T-helper 2 cell treated with Interferon-gamma antibody and Interleukin-4, amounts not matched to agents 100 ng/mL and 5 ng/mL, for 36 hours (primary cell): ENCODE data around the gene ARL15. TPM values are rescaled to one million over a fixed set of nuclear protein-coding genes. Genes with fewer than 3 reads are reported as not detected.

Source experiments
- intact Hi-C: fragments of 100-400 bp; cut with micrococcal nuclease; formaldehyde crosslinking; loops from one replicate; pipeline ENCODE4 v1.15.1; 2023
- total RNA-seq: library from RNA; stranded (reverse); gene quantifications from 2 replicates; pipeline ENCODE4 v1.2.3, GENCODE V29; 2022

The ARL15 gene
- total RNA-seq, 1 donor from 2014 or later, result 11.7 TPM

DNA sequence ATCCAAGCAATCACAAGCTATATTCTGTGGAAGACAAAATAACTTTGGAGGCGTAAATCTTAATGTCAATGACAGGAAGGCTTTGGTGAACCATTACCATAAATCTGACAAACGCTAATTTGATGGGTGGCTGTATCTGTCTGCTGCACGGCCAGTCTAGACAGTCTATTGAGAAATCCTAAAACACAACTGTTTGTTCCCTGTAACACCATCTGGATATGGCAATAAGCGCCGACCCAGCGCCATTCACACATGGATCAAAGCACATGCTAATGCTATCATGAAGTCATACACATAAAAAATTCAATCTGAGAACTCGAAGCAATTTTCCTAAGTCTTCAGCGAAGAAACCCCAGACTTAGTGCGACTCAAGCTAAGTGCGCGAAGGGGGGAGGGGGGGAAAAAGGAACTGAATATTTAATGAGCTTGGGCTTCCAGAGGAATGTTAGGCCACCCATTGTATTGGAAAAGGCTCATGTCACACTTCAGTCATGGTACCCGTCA, 95.1 kb downstream of the ARL15 start:
- intact Hi-C loops, result loop anchor here (5.0 to 10.0 kb wide), 2 partner anchors 788 to 950 kb away; no protein-coding TSS in a partner anchor

DNA sequence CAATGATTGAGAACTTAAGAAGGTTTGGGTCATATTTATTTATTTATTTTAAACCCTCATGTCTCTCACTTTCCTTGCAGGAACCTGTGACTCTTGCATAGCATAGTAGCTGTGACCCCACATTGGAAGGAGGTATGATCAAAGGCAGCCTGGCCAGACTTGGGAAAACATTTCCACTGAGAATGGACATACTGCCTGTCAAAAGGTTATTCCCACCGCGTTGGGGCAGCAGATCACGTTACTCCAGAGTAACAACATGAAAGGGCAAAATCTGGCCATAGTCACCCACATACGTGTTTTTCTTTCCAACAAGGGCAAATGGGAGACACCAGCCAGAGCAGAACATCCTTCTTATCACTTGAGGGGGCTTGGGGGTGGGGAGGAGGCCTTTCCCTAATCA, 95.7 kb downstream of the ARL15 start:
- intact Hi-C loops, result loop anchor here (5.0 to 10.0 kb wide), 2 partner anchors 787 to 950 kb away; no protein-coding TSS in a partner anchor

DNA sequence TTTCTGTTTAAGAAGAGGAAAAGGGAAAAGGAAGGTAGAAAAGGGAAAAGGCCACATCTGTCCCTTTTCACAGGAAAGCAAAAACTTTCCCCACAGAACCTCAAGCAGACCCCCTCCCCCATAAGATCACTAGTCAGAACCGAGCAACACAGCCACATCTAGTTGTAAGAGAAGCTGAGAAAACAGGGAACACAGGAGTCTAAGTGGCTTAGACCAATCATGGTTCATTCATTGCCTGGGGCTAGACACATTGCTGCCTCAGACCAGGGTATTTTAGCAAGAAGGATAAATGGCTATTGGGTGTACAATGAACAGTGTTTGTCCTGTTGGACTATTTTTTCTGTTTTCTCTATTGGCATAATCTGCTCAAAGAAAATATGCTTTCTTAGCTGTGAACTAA, 98.0 kb downstream of the ARL15 start:
- intact Hi-C loops, result loop anchor here (10.0 kb wide), 1 partner anchor 948 kb away; no protein-coding TSS in a partner anchor

DNA sequence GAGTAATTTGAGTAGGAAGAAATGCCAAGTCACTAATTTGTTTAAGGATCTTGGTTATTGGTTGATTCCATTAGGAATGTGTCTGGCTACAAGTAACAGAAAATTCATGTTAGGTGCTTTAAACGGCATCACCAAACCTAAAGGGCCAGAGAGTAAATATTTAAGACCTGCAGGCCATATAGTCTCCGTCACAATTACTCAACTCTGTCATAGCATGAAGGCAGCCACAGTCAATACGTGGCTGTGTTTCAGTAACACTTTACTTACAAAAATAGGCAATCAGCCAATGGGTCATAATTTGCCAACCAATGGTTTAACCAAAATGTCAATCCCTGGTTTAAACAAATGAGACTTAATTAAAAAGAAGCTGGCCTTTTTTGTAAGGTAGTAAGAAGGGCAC, 98.5 kb downstream of the ARL15 start:
- intact Hi-C loops, result loop anchor here (10.0 kb wide), 1 partner anchor 947 kb away; no protein-coding TSS in a partner anchor

DNA sequence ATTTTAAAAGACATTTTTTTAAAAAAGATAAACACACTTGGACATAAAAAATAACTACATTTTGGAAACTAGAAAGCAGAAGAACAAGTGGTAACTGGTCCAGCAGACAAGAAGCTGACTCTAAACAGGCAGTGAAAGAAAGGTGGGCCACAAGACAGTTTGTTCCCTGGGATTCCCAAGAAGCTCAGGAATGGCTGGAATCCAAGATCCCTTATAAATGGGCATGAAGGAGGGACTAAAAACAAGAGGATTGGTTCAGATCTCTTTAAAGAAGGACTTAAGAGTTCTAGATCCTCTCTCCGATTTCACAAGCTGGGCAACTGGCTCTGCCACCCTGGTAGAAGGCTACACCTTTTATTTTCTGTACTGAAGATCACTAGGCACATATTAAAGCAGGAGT, 102.8 kb downstream of the ARL15 start:
- intact Hi-C loops, result no loop called here

DNA sequence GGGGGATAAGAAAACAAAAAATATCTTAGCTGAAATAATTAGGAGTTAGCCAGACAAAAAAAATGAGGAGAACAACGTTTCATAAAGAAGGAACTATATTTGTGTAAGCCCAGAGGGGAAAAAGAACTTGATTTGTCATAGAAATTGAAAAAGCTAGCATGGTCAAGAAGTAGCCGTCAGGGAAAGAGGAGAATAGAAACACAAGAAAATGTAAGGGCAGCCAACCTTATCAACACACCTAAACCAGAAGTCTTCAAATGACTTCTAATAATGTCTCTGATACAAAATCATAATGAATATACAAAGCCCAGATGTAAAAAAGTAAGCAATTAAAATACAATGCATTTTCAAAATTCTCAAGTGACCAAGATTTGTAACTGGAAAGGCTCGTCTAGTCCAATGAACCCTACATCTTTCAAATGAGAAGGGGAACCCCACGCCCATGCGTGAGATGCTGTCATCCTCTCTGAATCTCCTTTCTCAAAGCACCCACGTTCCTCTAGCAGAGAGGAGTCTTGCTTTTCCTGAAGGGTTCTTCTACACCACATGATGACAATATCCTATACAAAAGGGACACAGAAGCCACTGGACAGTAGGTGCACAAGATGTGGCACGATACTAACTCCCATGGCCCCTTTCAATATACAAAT, 103.7 kb downstream of the ARL15 start:
- intact Hi-C loops, result no loop called here

DNA sequence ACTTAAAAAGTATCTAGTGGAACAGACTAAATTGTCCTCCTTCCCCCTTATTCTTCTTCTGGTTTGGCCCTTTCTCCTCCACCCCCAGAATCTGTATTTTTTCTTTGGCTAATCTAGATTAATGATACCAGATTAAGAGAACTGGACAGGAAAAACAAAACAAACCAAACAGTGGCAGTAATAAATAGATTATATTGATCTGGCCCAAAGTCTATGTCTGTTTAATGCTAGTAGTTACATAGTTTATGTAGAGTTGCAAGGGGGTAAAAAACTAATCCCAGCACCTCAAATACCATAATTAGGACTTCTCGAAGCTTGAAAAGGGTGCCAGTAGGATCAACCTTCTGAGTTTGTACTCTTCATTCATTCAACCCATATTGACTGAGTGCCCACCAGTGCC, 104.5 kb downstream of the ARL15 start:
- intact Hi-C loops, result no loop called here

DNA sequence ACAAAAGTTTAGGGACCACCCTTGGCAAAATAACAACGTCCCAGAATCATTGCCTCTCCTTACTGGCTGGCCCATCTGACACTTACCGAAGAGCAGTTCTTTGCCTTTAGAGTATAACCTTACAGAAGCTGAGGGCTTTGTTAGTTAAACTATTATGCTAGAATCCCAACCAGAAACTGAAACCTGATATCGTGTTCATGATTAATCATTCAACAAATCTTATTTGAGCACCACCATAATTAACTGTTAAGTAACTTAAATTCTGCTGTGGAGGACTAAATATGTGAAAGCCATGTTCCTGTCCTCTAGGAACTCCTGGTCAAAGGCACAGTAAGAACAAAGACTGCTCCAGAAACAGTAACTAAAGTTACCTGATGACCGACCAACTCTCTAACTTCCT, 104.9 kb downstream of the ARL15 start:
- intact Hi-C loops, result no loop called here

DNA sequence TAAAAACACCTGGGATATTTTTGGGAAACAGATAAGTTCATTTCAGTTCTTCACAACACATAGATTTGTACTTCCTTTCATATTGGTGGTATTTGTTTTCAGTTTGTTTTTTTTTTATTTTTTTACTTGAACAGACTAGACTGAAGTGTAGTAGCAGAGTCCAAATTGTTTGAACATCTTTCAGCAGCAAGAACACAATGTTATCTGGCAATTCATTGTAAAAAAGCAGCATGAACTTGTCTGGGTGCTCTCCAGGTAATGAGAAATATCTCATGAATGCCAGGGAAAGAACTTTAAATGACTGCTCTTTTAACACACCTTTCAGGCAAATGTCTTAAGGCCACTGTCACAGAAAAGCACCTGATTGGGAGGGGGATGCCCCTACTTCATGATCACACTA, 113.4 kb downstream of the ARL15 start:
- intact Hi-C loops, result no loop called here

DNA sequence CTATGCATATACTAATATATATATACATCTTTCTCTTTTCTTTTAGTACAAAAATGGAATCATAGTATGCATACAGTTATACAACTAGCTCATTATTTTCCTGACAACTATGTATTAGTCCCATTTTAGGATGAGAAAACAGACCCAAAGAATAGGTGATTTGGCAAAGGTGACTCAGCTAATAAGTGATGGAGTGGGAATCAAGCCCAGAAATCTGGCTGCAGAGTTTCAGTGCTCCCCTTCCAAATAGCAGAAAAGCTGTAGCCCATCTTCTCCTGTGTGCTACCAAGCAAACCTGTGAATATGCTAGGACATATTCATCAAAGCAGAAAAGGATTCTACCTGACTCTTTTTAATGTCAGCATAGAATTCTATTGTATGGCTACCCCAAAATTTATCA, 114.7 kb downstream of the ARL15 start:
- intact Hi-C loops, result no loop called here

DNA sequence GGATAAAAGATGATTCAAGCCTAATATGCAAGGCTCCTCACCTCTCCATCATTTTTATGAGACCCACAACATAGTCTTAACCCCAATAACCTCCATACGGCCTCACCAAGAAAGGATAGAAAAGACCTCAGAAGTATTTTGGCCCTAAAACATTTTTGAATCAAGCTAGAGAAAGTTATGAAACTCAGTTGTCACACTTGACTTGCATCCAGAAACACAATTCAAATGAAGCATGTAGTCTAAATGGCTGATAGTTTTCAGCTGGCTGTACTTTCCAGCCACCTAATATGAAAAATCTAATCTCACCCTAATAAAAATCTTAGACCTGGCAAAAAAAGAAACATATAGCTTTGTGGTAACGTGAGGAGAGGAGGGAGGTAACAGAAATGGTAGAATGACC, 116.1 kb downstream of the ARL15 start:
- intact Hi-C loops, result no loop called here

DNA sequence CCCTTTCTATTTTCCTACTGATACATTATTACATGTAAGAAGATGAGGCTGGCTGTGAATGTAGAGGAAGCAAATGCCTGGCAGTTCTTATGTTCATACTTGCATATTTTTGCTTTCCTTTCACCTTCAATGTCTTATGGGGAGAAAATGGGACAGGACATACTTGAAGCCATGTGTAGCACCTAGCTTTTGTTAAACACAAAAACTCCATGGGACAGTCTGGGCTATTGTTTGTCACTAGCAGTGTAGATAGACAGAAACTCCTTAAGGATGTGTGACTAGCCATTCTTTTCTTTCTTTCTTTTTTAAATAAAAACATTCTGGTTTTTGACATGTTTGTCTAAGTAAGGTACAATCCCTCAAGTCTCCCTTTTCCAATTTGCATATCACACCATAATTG, 122.7 kb downstream of the ARL15 start:
- intact Hi-C loops, result no loop called here

DNA sequence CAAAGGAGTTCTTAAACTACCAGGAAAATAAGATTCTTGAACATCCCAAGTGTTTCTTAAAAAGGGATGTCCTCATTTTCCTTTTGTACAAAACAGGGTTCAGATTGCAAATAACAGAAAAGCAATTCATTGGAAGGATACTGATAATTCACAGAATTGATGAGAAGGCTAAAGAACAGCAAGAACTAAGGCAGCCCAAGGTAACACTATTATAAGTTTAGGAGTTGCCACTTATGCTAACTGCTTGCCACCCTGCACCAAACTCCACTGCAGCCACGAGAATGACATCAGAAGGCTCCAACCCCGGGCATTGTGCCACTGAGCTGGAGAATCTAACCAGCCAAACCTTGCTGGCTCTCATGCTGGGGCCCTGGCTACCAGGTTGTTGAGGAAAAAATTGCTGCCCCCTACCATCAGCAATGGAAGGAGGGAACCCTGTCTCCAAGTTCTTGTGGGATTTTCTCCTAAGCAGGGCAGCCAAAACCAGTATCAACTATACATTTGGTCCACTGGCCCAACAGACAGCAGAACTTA, 123.4 kb downstream of the ARL15 start:
- intact Hi-C loops, result no loop called here

DNA sequence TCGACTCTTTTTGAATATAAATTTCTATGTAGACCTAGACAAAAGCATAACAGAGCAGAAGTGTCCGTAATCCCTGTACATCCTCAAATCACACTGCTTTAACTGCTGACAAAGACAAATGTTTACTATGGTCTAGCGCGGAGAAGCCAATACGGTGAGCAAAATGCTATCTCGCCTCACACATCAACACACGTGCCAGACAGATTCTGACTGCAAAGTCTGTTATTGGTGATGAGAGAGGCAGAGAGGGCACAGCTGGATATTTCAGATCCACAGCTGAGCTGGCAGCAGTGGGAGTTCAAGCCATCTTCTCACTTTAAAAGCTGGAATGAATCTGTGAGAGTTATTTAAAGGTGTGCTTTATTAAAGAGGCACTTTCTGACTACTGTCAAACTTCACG, 124.3 kb downstream of the ARL15 start:
- intact Hi-C loops, result no loop called here

DNA sequence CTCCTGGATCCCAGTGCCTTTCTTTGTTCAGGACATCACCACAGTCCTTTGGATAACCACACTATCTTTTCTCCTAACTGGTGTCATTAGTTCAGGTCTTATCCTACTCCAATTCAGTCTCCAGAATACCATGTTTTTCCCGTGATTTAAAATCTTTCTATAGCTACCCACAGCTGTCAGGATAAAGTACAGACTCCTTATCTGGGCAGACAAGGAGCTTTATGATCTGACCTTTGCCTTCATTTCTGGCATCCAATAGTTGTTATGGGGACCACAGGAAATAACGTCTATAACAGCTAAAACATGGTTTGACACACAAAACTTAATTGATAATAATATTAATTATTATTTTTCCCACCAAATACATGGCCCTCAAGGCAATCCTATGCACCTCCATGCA, 125.6 kb downstream of the ARL15 start:
- intact Hi-C loops, result no loop called here

DNA sequence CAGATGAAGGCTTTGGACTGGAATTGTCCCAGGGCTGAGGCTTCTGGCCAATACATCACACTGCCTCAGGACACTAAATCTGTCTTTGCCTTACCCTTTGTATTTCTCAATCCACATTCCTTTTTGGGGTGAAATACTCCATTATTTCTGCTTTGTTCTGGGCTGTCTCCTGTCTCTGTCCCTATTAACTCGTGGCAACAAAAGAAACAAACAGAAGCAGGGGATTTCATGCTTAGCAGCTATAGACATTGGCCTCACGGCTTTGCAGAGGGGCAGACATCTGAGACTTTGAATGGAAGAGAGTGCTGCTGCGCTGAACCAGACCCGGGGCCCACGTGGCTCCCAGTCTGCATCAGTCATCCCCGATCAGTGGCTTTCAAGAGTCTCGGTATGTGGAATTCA, 129.7 kb downstream of the ARL15 start:
- intact Hi-C loops, result no loop called here

DNA sequence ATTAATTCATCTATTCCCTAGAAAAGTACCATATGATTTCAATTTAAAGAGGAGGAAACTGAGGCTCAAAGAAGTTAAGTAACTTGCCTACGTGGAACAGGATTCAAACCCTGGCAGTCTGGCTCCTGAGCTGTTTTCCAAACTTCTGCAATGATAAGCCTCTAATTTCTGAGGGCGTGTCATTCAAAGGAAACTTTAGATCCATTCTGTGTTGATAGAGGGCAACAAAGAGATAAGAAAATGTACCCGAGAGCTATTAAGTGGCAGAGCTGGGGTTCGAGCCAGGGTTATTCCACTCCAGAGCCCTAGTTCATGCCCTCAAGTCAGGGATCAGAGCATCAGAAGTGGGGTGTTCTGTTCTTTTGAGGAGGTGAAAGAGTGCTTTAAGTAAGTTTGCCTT, 131.4 kb downstream of the ARL15 start:
- intact Hi-C loops, result no loop called here

DNA sequence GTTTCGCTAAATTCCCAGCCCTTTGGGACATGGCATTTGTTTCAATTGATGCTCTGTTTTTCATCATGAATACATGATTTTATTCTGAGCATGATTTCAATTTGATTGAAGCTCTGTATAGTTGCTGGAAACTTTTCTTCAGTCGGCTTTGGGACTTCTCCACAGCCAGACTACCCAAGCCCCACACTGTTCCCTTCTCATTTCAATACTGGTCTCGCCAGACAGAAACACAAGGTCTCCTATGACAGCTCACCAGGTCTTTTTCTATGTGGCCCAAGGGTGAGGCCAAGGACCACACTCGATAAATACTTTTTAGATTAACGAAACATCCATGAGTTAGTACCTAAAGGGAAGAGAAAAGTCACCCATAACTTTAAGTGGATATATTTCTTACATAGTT, 132.2 kb downstream of the ARL15 start:
- intact Hi-C loops, result no loop called here

DNA sequence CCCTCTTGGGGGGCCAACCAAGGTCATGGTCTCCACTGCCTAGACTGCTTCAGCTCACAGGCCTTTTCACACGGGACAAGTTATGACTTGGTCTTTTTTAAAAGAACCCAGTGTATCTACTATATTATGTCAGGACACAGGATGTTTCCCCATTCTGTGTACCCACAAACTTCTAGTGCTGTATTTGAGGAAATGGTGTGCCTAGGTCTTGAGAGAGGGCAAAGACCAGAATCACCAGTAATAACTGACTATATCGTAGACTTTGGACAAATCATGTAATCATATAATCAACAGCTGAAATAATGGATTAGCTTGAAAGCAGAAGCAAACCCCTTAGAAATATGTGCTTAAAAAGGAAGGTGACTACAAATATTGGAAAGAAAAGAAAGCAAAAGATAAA, 133.3 kb downstream of the ARL15 start:
- intact Hi-C loops, result no loop called here

DNA sequence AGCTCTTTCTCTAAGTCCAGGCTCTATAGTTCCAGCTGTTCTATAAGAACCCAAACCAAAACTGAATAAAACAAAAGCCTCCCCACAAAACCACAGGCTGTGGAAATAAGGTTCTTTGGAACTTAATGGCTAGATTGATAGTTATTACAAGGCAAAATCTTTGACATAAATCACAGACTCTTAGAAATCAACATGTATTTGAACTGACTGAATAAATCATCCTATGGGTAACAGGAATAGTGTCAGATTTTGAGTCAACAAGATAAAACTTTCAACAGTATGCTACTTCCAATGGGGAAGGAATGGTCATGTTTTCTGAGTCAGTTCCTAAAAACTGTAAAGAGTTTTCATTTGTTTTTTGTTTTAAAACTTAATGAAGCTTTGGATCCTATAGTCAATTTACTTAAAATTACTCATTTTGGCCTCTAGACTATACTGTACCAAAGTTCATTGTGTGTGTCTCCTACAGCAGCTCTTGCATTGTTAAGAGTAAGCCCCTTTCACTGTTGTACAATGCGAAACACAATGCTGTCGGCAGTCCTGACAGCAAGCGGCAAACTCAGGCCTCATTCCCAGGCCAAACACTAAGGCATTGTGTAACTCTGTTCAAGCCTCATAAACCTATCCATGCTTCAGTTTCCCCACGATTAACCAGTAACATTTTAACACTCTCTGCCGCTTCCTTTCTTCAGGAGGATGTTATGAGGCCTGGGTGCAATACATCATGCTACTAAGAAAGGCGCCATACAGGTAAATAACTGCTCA, 134.1 kb downstream of the ARL15 start:
- intact Hi-C loops, result no loop called here

DNA sequence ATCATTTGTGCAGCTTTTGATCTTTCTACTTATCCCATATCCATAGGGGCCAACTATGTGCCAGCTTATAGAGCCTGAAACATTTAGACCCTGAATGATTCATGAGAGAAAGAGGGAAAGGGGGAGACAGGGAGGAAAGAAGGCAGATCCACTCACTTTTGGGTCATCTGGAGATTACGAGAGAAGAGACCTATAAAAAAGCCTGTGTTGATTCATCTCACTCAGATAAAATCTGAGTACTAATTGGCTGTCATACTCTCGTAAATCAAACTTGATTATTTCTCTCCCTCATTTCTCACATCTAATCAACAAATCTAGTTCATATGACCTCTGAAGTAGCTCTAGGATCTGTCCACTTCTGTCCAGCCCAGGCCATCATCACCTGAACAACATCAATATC, 137.1 kb downstream of the ARL15 start:
- intact Hi-C loops, result no loop called here

DNA sequence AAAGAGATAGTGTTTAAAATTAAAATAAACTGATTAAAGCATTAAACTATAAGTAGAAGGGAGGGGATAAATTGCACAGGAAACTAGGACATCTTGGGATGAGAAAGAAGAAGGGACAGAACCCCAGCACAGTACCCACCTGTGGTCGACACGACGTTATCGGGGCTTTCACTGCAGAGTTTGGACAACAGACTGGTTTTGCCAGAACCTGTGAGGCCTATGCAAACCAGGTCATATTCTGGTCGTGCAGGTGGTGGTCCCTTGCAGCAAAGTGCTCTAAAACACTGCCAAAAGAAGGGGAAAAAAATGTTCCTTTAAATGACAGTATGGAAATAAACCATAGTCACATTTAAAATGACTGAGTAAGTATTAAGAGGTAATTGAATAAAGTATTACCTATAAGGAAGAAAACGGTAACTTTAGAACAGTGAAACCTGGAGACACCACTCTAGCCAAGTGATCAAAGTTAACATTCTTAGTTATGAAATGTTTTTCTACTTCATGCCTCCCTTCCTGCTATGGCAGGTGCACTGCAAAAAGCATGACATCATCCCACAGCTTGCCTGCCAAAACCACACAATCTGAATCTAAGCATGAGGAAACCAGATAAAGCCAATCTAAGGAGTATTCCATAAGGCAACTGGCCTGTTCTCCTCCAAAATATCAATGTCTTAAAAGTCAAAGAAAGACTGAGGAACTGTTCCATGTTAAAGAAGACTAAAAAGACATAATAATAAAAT, 138.6 kb downstream of the ARL15 start:
- intact Hi-C loops, result no loop called here
